Retinal pigment epithelial cell (primary cell): ENCODE measurements around the gene STK38.

Experiments used
- DNase-seq: peaks from one replicate; pipeline ENCODE4 v3.0.0-alpha.2; 2010; ENCODE audit warnings: low read depth
- H3K4me3 ChIP-seq: 2 replicates; pipeline ENCODE4 v1.5.1; 2011; ENCODE audit warnings: mild to moderate bottlenecking, low read length, control low read depth, moderate library complexity
- TF ChIP-seq, protein P1 (sequence below): conservative IDR thresholded peaks from 2 replicates; pipeline ENCODE4 v1.5.1; 2011; ENCODE audit warnings: low read depth, low read length, control low read depth, inconsistent platforms

Gene STK38

DNA sequence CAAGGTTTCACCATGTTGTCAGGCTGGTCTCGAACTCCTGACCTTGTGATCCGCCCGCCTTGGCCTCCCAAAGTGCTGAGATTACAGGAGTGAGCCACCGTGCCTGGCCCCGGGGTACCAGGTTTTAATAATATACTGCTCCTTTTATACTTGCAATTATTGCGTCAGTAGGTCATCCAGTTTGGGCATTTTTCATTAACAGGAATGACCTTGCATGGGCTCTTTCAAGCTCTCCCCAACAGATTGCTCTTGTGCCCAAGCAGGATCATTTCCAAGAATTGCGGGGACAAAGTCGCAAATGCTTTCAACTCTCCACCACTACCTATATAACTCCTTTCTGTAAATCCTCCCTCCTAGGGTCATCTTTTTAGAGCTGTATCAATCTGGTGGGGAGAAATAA is 23.8 kb downstream of the STK38 start:
- TF ChIP-seq, protein P1, sequence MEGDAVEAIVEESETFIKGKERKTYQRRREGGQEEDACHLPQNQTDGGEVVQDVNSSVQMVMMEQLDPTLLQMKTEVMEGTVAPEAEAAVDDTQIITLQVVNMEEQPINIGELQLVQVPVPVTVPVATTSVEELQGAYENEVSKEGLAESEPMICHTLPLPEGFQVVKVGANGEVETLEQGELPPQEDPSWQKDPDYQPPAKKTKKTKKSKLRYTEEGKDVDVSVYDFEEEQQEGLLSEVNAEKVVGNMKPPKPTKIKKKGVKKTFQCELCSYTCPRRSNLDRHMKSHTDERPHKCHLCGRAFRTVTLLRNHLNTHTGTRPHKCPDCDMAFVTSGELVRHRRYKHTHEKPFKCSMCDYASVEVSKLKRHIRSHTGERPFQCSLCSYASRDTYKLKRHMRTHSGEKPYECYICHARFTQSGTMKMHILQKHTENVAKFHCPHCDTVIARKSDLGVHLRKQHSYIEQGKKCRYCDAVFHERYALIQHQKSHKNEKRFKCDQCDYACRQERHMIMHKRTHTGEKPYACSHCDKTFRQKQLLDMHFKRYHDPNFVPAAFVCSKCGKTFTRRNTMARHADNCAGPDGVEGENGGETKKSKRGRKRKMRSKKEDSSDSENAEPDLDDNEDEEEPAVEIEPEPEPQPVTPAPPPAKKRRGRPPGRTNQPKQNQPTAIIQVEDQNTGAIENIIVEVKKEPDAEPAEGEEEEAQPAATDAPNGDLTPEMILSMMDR: no peak
- no peak for DNase-seq
- no peak overlapping the region for H3K4me3 ChIP-seq

DNA sequence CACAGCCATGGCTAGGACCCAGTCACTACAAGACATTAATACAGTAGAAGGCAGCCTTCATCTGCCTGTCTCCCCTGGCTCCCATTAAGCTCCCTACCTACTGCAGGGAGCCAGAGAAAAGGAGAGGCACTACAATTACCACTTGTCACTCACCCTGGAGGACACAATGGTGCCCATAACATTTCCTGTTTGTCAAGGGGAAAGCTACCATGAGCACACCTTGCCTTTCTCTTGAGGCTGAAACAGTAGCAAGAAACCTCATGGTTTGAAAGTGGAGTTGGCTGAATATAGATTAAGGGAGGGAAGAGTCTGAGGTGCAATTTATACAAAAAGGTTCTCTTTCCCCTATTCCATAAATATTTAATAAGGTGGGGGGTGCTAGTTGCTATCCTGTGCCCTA is 27.9 kb downstream of the STK38 start:
- no peak for DNase-seq
- TF ChIP-seq, protein P1: no peak
- H3K4me3 ChIP-seq: no peak overlapping the region

DNA sequence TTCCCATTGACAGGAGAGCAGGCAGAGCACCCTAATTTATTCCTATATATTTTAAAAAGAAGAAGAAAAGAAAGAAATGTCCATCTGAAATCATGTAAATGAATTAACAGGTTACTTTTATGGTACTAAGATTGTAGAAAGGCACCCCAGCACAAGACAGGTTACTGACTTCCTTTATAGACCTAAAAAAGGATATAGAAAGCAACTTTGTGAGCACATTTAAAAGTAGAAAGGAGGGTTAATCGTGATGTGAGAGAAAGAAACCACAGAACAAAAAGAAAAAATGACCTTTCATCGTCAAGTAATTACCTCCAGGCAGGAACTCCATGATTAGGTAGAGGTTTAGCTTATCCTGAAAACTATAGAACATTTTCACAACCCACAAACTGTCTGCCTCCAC is 29.9 kb downstream of the STK38 start:
- TF ChIP-seq, protein P1: no peak
- H3K4me3 ChIP-seq: no peak overlapping the region
- DNase-seq: no peak

DNA sequence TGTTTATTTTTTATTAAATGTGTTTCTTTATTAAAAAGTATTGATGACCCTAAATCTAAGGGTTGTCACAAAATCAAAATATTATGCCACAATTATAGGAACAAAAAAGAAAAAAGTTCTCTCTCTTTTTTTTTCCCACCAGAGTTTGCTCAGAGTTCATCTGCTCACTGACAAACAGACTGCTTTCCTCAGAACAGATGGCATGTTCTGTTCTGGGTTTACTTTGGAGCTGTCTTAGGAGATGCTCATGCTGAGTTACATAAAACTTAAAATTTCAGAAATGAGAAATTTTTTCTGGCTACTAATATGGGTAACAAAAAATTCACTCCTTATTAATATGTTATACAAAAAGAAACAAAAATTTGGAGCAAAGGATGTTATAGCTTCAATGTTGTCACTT is 30.3 kb downstream of the STK38 start:
- H3K4me3 ChIP-seq: no peak overlapping the region
- TF ChIP-seq, protein P1: no peak
- no peak for DNase-seq

DNA sequence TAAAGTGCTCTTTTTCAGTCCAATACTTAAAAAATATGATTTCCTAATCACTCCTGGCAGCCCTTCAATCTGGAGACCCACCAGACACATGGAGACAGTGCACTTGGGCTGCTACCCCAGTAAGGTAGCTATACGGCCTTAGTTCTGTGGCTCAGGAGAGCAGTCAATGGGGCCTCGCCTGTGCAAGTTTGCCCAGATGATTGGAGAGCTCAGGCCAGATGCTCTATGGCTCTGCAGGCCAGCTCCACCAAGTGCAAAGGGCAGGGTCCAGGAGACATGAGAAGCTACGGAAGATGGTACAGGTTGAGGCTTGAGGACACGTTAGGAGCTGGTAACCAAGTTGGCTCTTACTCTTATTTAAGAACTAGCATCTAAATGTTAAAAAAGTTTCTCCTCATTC is 30.7 kb downstream of the STK38 start:
- TF ChIP-seq, protein P1: no peak
- H3K4me3 ChIP-seq: no peak overlapping the region
- DNase-seq: no peak

DNA sequence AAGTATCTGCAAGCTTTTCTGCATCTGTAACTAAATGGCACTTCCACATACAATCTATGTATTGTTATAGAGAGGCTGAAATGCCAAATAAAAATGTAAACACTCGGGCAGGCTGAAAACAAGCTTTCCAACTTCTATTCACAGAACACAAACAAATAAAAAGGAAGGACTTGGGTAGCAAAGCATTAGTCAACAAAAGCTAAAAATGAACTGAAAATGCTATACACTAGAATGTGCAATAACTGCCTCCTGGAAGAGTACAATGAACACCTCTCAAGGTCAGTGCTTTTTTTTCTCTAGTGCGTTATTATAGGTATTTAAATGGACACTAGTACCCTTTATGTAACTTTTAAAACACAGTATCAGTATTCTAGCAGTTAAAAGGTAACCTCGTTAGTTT is 31.4 kb downstream of the STK38 start:
- no peak overlapping the region for H3K4me3 ChIP-seq
- TF ChIP-seq, protein P1: no peak
- DNase-seq: no peak

DNA sequence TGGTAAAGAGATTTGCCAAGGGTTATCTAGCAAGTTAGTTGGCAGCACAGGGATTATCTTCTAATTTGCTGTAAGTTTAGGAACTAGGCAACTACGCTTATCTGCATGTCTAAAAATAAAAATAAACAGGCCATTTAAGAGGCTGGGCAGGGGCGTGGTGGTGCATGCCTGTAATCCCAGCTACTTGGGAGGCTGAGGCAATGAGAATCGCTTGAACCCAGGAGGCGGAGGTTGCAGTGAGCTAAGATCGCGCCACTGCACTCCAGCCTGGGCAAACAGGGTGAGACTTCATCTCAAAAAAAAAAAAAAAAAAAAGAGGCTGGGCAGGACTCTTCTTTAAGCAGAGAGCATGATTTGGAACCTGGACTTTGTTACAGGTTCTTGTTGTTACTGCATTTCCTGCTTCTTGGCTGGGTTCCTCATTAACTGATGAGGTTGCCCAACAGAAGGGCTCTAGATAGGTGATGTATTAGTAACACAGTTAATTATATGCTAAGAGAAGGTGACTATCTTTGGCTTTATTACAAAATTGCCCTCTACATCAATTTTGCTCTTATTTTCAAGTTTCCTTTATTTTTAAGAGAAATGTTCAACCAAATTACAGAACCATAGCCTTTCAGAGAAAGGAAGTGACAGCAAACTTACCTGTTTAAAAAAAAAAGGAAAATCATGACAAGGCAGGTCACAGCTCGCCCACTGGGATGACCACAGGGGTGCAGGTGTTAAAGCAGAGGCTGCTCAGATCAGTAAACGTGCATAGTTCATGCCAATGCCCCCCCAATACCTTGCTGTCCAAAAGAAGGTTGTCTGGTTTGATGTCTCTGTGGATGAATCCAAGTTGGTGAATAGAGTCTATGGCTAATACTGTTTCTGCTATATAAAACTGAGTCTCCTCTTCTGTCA is 32.5 kb downstream of the STK38 start:
- no peak overlapping the region for H3K4me3 ChIP-seq
- TF ChIP-seq, protein P1: no peak
- no peak for DNase-seq
